Measurements from ENCODE around the gene SRBD1.

Gene SRBD1

DNA sequence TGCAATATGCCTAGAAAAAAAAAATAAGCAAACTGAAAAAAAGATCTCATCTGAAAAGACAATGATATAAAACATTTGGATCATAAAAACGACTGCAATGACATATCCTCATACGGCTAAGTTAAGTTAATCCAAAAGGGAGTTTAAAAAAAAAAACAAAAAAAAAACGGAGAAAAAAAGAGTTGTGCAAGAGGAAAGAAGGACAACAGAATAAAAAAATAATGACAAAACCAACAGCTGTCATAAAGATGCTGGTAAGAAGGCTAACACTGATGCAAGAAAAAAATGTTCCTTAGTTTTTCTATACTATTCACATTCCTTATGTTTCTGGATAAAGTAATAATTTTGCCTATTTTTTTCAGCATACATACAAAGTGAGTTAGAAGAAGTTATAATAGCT lies 192.5 kb downstream of the SRBD1 start:
- DNase-seq (ENCODE audit: low read depth): no peak

DNA sequence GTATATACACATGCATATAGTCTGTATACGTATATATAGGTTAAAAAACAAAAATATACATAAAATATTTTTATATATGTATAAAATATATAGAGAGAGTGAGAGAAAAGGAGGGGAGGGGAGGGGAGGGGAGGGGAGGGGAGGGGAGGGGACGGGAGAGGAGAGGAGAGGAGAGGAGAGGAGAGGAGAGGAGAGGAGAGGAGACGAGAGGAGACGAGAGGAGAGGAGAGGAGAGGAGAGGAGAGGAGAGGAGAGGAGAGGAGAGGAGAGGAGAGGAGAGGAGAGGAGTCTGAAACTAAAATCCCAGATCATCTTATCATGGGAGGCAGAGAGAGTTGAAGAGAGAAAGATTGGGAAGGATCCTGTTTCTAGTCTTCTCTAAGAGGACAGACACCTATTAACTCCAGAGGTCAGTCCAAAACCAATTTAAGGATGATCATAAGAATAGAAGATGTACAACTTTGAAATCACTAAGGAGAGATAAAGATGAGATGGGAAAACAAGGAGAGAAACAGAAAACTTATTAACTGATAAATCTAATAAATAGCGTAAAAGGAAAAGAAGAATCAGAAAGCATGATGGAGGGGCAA lies 195.4 kb downstream of the SRBD1 start:
- DNase-seq (ENCODE audit: low read depth): no peak

DNA sequence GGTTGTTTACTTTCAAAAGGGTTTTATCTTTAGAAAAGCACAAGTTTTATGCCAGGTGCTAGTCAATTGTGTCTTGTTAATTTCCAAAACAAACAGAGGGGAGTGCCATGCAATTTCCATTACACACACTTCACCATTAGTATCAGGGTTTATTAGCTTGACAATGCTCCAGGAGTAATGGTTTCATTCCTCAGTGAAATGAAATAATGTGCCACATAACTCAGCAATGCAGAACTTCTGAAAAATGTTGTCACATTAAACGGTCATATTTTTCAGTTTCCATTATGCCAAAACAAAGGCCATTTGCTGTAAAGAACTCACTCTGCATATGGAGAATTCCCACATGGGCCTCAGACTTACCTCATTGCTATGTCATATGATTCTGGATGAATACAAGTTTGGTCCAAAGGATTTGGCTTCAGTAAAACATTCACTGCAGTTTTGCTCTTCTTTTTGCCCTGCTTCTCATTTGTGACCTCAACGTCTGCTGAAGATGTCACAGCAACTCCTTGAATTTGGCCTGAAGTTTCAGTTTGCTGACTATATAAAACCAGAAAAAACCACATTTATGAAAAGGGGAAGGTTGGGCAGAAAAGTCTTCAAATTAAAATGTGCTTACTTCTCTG lies 198.2 kb downstream of the SRBD1 start:
- no peak for DNase-seq (ENCODE audit: low read depth)

DNA sequence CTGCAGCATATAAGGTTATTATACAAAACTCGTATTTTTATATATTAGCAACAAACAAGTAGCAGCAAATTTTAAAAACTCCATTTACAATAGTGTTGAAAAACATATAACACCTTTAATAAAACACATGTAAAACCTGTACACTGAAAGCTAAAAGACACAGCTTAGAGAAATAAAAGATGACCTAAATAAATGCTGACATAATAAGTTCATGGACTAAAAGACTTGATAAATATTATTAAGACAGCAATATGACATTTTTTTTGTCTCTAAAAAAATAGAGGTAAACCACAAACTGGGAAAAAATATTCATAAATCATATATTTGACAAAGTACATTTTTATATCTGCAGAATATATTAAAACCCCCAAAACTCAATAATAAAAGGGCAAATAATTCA lies 201.4 kb downstream of the SRBD1 start:
- DNase-seq (ENCODE audit: low read depth): no peak

DNA sequence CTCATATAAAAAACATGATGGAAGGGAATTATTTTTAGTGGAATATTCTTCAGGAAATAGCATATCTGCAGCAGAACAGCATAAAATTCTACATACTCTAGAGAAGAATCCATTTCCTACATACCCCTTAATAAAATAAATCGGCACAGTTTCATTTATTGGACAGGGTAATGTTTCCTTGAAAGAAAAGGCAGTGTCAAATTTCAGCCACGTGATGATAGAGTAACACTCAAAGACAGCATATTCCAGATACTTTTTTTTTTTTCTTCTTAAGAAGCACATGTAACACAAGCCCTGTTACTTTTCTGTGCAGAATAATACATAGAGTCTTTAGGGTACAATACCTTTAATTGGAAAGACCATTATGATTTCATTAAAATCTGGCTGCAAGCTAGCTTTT lies 204.4 kb downstream of the SRBD1 start:
- DNase-seq (ENCODE audit: low read depth): no peak

DNA sequence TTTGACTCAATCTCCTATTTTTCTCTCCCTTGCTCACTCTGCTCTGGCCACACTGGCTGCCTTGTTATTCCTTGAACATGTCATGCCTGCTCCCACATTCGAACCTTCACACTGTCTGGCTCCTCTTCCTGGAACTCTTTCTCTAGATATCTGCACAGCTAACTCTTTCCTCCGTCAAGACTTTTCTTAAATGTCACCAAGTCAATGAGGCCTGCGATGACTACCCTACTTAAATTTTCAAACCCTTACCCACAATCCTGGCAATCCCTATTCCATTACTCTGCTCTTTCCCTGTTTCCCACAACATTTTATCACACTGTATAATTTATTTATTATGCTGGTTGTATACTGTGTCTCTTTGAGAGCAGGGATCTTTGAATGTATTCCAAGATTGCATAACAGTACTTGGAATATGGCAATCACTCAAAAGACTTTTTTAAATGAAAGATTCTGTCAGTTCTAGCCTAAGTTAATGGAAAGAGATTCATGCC lies 206.2 kb downstream of the SRBD1 start:
- DNase-seq (ENCODE audit: low read depth): no peak

DNA sequence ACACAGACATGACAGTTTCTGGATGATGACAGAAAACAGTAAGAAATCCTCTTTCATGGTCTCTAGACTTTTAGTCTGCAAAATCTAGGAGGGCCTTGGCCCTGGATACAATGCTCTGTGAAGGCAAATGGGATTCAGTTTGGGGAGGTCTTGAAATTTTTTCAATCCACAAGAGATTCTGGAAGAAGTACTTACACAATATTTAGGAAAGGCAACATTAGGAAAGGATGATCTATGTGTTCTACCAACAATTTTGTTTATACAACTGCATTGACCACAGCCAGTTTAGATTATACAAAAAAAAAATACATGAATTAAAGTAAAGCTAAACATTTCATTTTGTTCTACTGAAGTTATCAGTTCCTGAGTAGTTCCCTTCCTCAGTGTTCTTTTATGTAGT lies 208.0 kb downstream of the SRBD1 start:
- no peak for DNase-seq (ENCODE audit: low read depth)

DNA sequence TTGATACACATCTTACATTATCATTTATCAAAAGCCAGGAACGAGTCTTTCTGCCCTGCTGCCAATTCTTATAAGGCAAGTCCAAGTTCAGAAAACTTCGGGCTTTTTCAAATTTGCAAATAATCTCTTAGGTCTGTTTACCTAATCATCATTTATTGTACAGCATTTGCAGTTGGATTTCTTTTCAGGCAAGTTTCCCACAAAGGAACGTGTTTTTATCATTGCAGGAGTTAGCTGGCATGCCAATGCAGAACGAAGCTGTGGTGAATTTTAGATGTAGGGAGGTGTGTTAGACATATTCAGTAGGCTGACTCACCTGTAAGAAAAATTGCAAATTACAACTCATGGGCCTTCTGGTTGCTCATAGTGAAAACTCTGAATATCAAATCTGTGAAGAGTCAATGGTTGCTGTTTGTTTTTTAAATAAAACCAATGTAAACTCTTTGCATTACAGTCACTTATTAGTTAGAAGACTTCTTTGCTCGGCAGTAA lies 209.6 kb downstream of the SRBD1 start:
- no peak for DNase-seq (ENCODE audit: low read depth)

DNA sequence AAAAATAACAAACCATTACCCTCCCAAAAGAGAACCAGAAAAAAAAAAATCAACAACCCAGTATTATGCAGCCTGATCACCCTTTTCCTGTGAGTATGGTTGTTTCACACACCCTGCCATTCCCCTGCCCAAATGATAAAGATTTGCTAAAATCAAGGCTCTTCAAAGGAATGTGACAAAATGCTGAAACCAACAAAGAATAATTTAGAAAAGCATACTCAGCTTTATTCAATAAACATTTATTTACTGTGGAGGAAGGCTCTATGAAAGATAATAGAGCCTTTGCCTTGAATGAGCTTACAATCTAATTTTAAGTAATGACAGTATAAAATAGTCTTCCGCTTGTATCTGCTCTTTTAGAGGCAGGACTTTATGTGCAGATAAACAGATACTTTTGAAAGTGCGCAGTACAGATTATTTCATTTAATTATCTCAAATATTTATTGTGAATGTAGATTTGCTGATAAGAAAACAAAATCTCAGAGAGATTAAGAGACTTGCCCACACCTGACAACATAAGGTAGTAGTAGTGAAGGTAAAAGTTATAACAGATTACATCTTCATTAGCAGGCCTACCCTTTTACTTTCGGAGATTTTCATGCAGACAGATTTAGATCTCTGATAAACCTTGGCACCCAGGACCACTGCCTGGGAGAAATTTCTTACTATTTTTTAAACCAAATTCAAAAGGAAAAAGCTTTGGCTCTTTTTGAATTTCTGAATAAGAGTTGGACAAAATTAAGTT lies 211.9 kb downstream of the SRBD1 start:
- no peak for DNase-seq (ENCODE audit: low read depth)

DNA sequence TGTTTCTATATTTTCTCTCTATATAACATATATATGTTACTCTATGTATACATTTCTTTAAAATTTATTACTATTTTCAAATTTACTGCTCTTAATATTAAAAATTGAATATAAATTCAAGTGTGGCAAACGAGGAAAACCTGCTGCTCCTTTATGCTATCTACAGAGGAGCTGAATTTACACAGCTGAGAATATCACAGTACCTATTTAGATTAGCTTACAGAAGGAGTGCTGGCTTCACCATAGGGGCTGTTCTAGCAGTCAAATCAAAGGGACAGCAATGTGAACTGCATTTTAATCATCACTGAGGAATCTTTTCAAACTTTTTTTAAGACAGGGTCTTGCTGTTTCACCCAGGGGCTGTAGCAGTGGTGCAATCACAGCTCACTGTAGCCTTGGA lies 213.8 kb downstream of the SRBD1 start:
- DNase-seq (ENCODE audit: low read depth): no peak

DNA sequence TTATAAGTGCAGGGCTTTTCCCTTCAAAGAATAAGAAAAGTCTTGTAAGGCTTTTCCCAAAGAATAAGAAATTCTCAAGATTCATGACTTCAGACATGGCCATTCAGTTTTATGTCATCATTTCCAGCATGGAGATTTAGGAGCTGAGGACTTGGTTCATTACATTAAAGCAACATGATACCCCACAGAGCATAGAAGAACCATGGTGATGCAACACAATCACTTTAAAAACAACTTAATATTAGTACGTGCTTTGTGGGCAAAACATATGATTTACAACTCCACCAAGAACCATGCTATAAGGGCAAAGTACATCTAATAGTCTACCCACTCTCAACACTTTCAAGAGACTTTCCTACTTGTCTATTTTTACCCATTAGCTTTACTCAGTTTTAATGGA lies 214.4 kb downstream of the SRBD1 start:
- no peak for DNase-seq (ENCODE audit: low read depth)

DNA sequence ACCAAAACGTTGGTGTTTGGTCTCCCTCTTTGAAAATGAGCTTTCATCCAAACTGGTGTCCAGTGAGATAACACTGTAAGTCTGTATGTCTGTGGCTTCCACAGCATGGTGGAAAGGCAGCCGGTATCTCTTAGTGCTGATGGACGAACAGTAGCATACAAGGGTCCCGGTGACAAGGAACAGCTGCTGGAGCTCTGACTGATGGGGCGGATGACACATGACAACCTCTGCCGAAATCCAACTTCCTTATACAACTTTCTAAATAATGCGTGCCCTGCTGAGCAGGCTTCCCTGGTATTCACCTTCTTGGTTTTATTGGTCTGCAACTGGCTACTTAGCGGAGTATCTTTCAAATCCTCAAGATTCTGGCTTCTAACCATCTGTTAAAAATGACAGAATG lies 216.2 kb downstream of the SRBD1 start:
- no peak for DNase-seq (ENCODE audit: low read depth)

DNA sequence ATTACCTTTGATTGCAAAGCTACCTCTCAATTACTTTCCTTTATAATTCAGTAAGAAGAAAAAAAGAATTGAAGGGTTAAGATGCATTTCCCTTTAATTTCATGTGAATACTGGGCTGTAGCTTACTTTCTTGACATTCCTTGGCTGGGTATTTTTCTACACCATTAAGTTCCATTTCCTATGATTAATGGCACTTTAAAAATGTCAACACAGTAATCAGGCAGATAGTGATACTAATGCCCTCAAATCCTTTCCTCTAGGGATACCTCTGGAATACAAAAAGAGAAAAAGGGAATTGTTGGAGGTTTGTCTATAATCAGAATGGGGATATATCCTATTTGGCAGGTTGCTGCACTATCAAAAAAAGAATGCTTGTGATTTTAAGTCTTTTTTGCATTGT lies 216.9 kb downstream of the SRBD1 start:
- DNase-seq (ENCODE audit: low read depth): no peak

DNA sequence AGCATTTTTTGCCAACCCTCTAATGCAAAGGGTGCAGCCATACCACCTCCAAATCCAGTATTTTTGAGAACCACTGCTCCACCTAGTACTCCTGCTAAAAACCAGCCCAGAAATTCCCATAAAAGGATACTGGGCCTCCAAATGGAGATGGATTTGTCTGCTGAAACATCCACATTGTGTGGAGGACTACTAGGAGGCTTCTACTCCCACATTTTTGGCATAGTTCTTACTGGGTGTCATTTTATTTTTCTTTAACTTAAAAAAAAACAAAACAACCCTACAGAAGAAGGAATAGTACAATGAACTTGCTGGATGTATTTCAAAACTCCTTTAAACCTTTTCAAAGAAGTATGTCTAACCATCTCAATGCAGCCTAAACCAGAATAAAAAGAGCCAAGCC lies 219.2 kb downstream of the SRBD1 start:
- DNase-seq (ENCODE audit: low read depth): no peak

DNA sequence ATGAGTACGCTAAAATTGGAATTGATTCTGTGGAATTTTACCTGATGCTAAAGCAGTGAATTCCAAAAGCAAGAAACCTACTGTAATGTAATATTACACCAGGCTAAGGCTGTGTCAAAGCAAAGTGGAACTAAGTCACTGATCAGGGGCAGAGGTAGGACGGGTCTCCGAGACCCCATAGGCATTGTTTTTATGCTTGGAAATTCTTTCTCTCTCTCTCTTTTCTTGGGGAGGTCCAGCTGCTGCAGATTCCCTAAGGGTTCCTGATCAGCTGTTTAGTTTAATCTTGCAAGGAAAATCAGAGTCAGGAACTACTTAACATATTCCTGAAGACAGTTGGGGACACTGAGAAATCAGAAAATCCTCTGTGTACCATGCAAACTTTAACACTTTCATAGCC lies 220.2 kb downstream of the SRBD1 start:
- DNase-seq (ENCODE audit: low read depth): no peak

DNA sequence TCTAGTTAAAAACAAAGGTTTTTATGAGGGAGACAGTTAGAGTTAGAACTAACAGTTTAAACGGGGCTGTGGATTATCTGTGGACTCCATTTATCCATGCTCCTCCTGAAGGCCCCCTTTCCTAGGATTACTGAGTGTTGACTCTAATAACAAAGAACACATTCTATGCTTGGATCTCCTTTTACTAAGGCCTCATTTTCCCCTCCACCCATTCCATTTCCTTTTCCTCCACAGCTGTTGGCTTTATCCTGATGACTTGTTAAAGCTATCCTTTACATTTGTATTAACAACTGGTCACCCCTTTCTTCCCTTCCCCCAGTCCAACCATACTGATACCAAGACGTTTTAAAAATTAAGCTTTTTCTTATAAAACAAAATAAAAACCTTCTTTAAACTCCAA lies 220.6 kb downstream of the SRBD1 start:
- DNase-seq (ENCODE audit: low read depth): no peak

DNA sequence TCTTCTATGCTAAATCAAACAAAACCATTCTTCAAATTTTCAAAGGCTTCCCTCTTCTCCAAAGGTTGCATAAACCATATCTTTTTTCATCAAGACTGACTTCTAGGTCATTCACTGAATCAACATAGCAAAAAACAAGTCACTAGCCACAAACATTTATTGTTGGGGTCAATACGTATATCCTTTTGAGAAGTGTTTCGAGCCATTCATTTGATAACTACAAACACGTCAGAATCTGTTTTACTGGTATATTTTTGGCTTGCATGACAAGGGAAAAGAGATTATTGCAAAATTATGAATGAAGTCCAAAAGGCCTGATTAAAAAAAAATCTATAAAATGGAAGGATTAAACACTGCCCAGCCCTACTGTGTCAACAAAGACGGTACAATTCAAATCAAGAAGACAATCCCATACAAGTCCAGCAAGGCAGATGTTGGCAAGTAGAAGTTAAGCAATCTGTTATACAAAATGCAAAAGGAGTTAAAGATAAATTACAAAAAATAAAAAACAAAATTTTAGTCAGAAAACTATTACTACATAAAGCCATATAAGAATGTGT lies 222.4 kb downstream of the SRBD1 start:
- DNase-seq (ENCODE audit: low read depth): no peak

DNA sequence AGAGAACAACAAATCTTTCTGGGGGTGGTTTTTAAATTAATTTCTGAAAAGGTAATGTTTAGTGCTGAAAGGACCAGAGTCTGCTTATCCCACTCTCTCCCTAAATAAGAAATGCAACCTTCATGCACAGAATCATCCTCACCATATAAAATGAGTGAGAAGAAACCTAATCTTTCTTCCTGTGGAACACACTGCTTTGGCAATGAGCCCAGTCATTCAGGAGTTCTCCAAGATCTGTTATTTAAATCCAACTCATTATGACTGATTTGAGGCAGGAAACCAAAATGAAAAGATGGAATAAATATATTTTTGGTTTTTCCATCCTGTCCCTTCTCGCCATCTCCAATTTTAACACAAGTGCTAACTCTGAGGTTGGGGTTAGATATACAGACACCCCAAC lies 228.3 kb downstream of the SRBD1 start:
- DNase-seq (ENCODE audit: low read depth): no peak

DNA sequence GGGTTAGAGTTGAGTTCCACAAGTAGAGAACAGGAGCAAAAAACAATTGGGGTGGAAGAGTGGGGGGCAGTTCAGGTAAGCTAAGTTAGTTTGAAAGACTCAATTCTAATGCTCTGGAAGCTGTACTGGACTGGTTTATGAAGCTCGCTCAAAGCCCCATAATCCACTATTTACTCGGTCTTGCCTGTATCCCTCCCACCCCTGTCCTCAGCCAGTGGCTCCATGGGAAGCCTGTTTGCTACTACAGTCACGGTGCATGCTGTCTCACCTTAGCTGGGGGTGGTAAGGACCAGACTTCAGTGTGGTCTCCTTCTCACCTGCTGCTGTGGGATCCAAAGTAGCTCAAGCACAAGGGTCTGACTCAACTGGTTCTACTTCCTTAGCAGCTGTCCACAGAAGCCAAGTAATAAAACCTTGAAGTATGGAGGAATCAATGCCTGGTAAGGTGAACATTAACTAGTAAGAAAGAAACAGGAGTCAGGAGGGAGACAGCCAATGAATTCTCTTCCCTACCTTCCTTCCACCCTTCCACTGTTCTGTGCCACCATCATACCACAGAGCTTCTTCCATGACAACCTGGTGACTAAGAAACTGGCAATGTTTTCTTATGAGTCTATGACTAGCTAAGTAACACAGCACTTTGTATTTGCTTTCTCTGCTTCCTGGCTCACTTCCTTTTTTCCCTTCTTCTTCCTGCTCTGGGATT lies 230.8 kb downstream of the SRBD1 start:
- DNase-seq (ENCODE audit: low read depth): no peak

DNA sequence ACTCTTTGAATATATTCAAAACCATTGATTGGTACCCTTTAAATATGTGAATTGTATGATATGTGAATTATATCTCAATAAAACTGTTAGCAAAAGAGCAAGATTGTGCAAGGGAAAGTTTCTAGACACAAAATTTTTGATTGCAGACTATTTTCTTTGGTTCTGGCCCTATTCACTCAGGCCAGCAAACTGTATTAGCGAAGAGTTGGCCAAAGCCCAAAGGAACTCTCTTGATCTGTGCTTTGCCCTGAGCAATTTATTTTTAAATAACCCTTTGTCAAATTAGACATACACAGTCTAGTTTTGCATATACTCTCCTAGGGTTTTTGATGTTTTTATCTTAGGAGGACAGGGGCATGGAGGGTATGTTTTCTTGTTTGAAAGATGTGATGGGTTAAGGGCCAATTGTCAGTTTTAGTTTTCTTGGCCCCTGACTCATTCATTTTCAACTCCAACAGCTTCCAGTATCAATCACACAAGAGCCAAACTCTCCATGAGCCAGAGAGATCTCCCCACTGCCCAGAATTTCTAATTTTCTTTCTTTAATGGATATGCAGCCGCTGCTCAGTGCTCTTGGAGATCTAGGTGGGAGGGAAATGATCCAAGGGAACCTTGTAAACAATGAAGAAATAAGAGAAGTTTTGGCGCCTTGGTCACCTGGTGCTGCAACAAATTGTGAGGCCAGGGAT lies 231.5 kb downstream of the SRBD1 start:
- DNase-seq (ENCODE audit: low read depth): no peak

DNA sequence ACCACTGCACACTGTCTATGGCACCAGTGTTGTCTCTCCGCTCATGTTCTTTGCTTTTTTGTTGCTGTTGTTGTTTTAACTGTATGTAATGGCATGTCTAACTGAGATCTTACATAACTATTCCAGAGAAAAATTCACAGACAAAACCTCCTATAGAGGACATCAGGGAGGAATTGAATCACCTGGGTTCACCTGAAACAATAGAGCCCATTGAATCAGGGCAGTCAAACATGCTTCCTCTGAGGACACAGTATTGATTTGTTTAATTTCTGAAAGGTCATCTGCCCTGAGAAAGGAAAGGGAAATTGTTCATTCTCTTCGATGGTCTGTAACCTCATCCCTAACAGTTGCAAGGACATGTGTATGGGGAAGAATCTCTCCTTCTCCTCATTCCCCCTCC lies 237.5 kb downstream of the SRBD1 start:
- DNase-seq (ENCODE audit: low read depth): no peak

DNA sequence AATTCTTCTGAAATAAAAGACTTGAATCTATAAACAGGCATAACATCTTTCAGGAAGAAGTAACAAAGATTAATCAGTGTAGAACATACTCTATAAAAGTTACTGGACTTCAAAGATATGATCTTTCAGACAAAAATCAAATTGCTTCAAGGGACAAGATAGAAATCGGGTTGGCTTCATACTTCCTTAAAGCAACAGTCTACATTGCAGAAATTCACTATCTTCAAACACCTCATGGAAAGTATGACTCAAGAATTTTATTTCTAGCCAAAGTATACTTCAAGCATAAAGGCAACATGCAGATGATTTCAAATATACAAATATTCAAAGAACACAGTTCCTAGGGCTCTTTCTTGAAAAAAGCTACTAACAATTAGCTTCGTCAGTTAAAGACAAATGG lies 240.7 kb downstream of the SRBD1 start:
- no peak for DNase-seq (ENCODE audit: low read depth)
